ENCODE results near the gene PRG3. TPM values are rescaled to one million over a fixed set of nuclear protein-coding genes. Genes with fewer than 3 reads are reported as not detected.
"Not testable (repeated sequence)": the region's sequence is repeated elsewhere in the genome, so short reads cannot be mapped to it uniquely, and the experiment has no call there.

PRG3 gene
- total RNA-seq, 4 donors from 2014 or later = not detected

DNA sequence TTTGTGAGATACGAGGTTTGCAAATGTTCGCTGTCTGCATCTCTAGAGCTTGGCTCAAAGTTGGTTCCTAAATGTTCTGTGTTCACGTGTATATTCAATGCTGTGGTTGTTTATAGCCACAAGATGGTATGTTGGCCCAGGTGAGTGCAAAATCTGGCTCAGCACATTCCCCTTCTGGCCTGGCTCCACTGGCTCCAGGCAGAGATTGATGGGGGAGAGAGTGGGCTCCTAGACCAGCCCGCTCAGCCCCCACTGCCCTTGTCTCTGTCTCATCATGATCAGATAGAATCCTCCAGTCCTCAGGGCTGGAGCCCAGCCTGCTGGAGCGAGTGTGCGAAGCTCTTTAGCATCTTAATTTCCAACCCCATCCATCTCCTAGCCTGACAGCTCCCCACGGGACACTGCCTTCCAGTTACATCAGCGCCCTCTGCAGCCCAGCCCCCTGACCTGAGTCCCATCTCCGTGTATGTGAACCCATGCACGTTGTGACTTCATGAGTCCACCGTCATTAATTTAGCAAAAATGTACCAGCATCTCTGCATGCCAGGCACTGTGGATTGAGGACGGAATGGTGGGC lies 40.8 kb downstream of the PRG3 start:
- Histone ChIP-seq H3K36me3 (no peaks in the 10 kb centered on the region), H3K27ac (no peak overlapping the region), H3K4me1 (no peaks in the 10 kb centered on the region), H3K4me3 (no peak overlapping the region), H3K27me3 (no peaks in the 10 kb centered on the region), H3K9me3 (no peaks in the 10 kb centered on the region)
- TF ChIP-seq POLR2A (IDR thresholded peaks at IDR 0.05) = no peak
- TF ChIP-seq, protein P1, sequence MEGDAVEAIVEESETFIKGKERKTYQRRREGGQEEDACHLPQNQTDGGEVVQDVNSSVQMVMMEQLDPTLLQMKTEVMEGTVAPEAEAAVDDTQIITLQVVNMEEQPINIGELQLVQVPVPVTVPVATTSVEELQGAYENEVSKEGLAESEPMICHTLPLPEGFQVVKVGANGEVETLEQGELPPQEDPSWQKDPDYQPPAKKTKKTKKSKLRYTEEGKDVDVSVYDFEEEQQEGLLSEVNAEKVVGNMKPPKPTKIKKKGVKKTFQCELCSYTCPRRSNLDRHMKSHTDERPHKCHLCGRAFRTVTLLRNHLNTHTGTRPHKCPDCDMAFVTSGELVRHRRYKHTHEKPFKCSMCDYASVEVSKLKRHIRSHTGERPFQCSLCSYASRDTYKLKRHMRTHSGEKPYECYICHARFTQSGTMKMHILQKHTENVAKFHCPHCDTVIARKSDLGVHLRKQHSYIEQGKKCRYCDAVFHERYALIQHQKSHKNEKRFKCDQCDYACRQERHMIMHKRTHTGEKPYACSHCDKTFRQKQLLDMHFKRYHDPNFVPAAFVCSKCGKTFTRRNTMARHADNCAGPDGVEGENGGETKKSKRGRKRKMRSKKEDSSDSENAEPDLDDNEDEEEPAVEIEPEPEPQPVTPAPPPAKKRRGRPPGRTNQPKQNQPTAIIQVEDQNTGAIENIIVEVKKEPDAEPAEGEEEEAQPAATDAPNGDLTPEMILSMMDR (IDR thresholded peaks at IDR 0.05) = no peak
- intact Hi-C loops (cut with DNase I; ENCODE audit: low total_unique reads) = no loop called here
- DNase-seq = no peak

DNA sequence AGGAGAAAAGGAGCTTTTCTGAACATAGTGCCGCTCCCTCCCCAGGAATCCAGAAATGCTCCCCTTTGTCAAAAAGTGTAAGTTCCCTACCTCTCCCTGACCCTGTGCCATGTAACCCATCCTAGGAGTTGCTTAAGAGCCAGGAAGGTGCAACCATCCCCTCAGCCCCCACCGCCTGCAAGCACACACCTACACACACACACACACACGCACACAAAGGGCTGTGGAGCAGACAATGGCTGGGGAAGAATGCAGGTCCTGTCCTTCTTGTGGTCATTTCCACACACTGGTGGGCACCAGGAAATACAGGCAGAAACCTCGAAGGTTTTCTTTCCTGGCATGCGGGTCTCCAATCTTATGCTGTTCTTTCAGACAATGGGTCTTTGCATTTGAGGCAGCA lies 41.6 kb downstream of the PRG3 start:
- intact Hi-C loops (cut with DNase I; ENCODE audit: low total_unique reads) = no loop called here
- no peaks in the 10 kb centered on the region for H3K9me3 ChIP-seq
- H3K27ac ChIP-seq = no peak overlapping the region
- no peaks in the 10 kb centered on the region for H3K27me3 ChIP-seq
- H3K4me1 ChIP-seq = no peaks in the 10 kb centered on the region
- H3K4me3 ChIP-seq = no peak overlapping the region
- no peak for DNase-seq
- TF ChIP-seq POLR2A (IDR thresholded peaks at IDR 0.05) = no peak
- TF ChIP-seq, protein P1 (IDR thresholded peaks at IDR 0.05) = no peak
- H3K36me3 ChIP-seq = no peaks in the 10 kb centered on the region

DNA sequence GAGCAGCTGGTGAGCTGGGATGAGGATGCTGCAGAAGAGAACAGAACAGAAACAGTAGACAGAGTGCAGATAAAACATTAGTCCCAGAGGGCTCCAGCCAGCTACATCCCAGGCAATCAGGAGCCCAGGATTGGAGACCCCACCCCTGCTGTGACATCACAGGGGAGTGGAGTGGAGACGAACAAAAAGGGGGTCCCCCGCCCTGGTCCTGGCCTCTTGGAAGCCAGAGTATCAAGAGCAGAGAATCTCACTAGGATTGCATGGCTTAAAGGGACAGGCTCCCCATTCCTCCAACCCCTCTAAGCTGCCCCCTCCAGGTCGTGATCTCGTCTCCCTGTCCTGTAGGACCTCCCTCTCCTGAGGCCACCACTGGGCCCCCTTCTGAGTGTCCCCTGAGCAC lies 42.8 kb downstream of the PRG3 start, which contains the start of gene P2RX3:
TSS of gene P2RX3 (plus strand) at position 211 of the 400 bp plus-strand sequence. CDS start 199 bp downstream, outside the sequence.
- Histone ChIP-seq H3K27me3 (no peaks in the 10 kb centered on the region), H3K4me1 (no peaks in the 10 kb centered on the region), H3K36me3 (no peaks in the 10 kb centered on the region), H3K9me3 (no peaks in the 10 kb centered on the region), H3K4me3 (no peak within 1 kb of the TSS), H3K27ac (no peak within 1 kb of the TSS)
- TF ChIP-seq POLR2A (IDR thresholded peaks at IDR 0.05) = no peak
- TF ChIP-seq, protein P1 (IDR thresholded peaks at IDR 0.05) = no peak
- DNase-seq = no peak
- intact Hi-C loops (cut with DNase I; ENCODE audit: low total_unique reads) = no loop called here

DNA sequence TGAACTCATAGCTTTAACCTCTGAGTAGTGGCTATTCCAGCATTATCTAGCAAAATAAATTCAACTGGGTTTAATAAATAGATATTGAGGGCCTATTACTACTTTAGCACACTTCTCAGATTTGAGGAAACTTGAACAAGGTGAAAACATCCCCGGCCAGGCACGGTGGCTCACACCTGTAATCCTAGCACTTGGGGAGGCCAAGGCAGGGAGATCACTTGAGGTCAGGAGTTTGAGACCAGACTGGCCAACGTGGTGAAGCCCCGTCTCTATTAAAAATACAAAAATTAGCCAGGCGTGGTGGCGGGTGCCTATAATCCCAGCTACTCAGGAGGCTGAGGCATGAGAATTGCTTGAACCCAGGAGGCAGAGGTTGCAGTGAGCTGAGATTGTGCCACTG lies 44.1 kb downstream of the PRG3 start:
- H3K4me1 ChIP-seq; H3K36me3 ChIP-seq; H3K27me3 ChIP-seq; H3K9me3 ChIP-seq; H3K4me3 ChIP-seq; DNase-seq; intact Hi-C loops (cut with DNase I; ENCODE audit: low total_unique reads): not testable (repeated sequence)
- peak overlapping the region in 1 of 2 donors; percentile 96 for H3K27ac ChIP-seq

DNA sequence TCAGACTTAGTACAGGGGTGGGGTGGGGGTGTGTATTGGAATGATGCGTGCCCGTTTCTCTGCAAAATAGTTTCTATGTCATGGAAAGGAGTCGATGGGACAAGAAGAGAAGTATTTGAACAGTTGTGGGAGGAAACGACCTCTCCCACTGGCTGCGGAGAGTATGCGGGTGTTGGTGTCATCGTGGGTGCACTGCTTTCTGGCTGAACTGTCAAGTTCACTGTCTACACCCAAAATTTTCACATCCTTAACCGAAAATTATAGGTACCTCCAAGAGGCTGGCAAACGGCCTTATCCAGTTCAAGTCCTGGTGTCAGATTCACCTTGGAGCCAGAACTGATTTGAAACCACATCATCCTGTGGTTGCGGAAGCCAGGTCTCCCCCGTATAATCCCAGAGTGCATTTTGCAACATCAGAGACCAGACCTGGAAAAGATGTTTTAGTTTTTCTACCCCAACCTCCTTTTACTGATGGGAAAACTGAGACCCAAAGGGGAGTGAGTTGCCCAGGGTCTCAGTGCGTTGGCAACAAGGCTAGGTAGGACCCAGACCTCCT lies 44.8 kb downstream of the PRG3 start:
- Histone ChIP-seq H3K4me1 (no peaks in the 10 kb centered on the region), H3K36me3 (no peaks in the 10 kb centered on the region), H3K27me3 (no peaks in the 10 kb centered on the region), H3K9me3 (no peaks in the 10 kb centered on the region), H3K4me3 (peak overlapping the region; percentile 70 to 81), H3K27ac (peak overlapping the region; percentile 81 to 96)
- TF ChIP-seq POLR2A (IDR thresholded peaks at IDR 0.05) = no peak
- TF ChIP-seq, protein P1 (IDR thresholded peaks at IDR 0.05) = no peak
- no peak for DNase-seq
- intact Hi-C loops (cut with DNase I; ENCODE audit: low total_unique reads) = no loop called here
